ENCODE results near the gene SCN8A.

The SCN8A gene

GRCh38 chr12:51589060-51589459, 2.0 kb upstream of the SCN8A start:
- H3K4me3 ChIP-seq (ENCODE audit: low read length) = no peak overlapping the region
- TF ChIP-seq CTCF (conservative IDR thresholded peaks at IDR 0.05; ENCODE audit: low read depth, low read length) = no peak
- no peak for DNase-seq (ENCODE audit: low read depth)

- TF ChIP-seq CTCF (conservative IDR thresholded peaks at IDR 0.05; ENCODE audit: low read depth, low read length) = no peak
- DNase-seq (ENCODE audit: low read depth) = no peak
- H3K4me3 ChIP-seq (ENCODE audit: low read length) = no peak overlapping the region
These were observed 1.4 kb upstream of the SCN8A start for GRCh38 chr12:51589557-51590176.

DNA sequence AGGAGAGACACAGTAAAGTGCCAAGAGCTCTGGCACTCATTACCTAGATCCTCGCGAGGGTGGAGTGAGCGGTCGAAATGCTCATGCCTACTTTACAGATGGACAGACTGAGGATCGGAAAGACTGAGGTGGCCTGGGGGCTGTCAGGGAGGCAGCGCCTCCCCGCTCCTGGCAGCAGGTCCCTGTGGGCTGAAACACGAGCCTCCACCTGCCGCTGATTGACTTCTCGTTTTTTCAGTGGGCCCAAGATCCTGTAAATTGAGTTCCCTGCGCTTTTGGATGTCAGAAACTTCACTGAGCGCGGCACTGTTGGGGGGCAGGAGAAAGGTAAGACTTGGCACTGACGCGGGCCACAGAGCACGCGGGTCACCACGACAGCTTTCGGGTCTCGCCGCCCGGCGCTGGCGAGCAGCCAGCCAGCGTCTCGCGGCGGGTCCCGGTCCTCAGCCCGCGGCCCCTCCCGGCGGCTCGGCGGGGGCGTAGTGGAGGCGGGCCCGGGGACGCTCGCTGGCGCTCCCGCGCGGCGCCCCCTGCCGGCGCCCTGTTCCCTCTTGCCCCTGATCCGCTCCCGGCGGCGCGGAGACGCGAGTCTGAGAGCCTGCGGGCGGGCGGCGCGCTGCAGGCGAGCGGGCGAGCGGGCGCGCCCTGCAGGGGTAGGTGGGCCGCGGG, 552 bp upstream of the SCN8A start:
- peak; percentile 13 for DNase-seq (ENCODE audit: low read depth)
- TF ChIP-seq CTCF (conservative IDR thresholded peaks at IDR 0.05; ENCODE audit: low read depth, low read length) = peak; percentile 53

DNA sequence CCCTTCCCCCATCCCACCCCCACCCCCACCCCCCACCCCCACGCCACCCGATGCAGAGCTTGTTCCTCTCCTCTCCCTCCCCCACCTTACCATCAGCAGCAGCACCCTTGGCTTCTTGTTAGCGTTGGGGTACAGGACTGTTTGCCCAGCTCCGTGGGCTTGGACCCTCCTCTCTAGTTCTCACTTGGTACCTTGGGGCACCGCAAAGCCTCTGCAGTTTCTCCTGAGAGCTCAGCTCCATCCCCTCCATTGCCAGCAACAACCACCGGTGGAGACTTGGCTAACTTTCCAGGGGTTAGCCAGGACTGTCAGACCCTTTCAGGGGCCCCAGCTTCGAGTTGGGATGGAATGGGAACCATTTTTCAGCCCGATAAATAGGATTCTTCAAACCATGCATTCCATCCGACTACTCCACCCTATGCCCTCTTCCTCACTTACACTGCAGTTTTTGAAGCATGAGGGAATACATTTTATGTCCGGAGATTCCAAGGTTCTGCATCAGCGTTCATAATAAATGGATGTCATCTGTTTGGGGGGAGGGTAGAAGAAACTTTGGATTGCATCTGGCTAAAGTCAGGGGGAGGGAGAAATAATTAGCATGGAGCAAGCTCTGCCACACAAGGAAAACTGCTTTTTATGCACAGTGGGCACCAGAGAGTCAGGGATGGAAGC, 1.1 kb downstream of the SCN8A start:
- DNase-seq (ENCODE audit: low read depth) = no peak
- peak overlapping the region; percentile 12 for H3K4me3 ChIP-seq (ENCODE audit: low read length)
- TF ChIP-seq CTCF (conservative IDR thresholded peaks at IDR 0.05; ENCODE audit: low read depth, low read length) = no peak

More for the DNA sequence above, 552 bp upstream of the SCN8A start:
- peak overlapping the region; percentile 58 for H3K4me3 ChIP-seq (ENCODE audit: low read length)

GRCh38 chr12:51593021-51593420, 2.0 kb downstream of the SCN8A start:
- no peak overlapping the region for H3K4me3 ChIP-seq (ENCODE audit: low read length)
- DNase-seq (ENCODE audit: low read depth) = no peak
- TF ChIP-seq CTCF (conservative IDR thresholded peaks at IDR 0.05; ENCODE audit: low read depth, low read length) = no peak

DNA sequence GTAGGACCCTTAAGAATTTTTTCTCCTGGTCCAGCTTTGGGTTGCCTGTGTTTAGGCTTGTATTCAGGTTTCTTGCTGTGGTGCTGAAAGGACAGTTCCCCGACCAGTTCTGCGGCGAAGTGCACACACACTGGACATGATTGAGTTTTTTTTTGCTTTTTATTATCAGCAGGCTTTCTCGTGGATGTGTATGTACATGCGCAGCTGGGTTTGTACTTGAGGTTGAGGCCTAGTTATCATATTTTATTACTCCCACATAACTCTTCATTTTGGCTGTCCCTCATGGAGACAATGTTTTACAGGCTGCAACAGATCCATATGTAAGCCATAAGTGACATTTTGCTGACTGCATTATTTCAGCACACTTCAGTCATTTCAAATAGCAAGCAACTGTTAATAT, 2.5 kb downstream of the SCN8A start:
- TF ChIP-seq CTCF (conservative IDR thresholded peaks at IDR 0.05; ENCODE audit: low read depth, low read length) = no peak
- H3K4me3 ChIP-seq (ENCODE audit: low read length) = no peak overlapping the region
- peak; percentile 19 for DNase-seq (ENCODE audit: low read depth)

All from retinal pigment epithelial cell (primary cell).